Esophagus squamous epithelium (tissue), 4 donors: ENCODE results near the gene GLB1L2.

ENCODE experiments used
- CTCF ChIP-seq, 6 experiments: fragments of 450-650 bp in 4 of 6; fragments of 200-600 bp in 2 of 6; sonication (generic) in 2 of 6; IDR thresholded peaks; one replicate each; pipeline ENCODE4 v1.5.1; 2016 to 2019; ENCODE audit warnings: antibody characterized with exemption in 6 of 6, mild to moderate bottlenecking in 4 of 6, moderate library complexity in 4 of 6
- POLR2A ChIP-seq, 4 donors: fragments of 450-650 bp; IDR thresholded peaks; one replicate each; pipeline ENCODE4 v1.6.1; 2017; ENCODE audit warnings: antibody characterized with exemption in 4 of 4, mild to moderate bottlenecking in 4 of 4, moderate library complexity in 3 of 4

- TF ChIP-seq CTCF (IDR thresholded peaks at IDR 0.05), result no peak
- TF ChIP-seq POLR2A (IDR thresholded peaks at IDR 0.05), result no peak
Observed at GRCh38 chr11:134358856-134359490, 27.2 kb downstream of the GLB1L2 start.
